ENCODE measurements around the gene BAIAP2. TPM values are rescaled to one million over a fixed set of nuclear protein-coding genes. Genes with fewer than 3 reads are reported as not detected.

BAIAP2 gene
- total and polyA plus RNA-seq, 2 experiments from 2014 or later: 27.1 to 49.7 TPM

DNA sequence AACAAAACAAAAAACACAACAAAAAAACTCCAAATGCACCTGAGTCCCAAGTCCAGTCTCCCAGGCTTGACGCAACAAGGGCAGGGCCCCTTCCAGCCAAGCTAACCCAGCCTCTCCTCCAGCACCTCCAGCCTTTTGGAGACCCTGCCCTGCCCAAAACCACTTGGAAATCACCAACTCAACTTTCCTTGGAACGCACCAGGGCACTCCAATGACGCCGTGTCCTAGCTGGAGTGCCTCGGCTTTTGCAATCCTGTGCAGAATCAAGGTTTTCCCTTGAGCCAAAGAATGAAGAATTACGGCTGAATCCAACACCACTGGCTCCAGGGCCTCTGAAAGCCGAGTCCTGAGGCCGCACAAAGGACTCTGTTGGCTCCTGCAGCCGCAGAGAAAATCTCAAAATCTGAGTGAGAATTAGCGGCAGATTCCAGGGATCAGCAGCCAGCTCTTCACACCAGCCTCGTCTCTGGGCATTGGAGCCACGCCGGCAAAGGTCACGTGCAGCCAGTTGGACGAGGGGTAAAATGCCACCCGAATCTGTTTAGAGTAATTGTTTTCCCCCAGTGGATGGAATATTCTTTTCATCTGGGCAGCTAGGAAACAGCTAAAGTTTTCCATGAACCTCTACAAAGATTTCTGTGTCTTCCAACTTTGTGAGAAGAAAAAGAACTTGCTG lies 9.7 kb upstream of the BAIAP2 start:
- Histone ChIP-seq H3K27ac (no peak overlapping the region), H3K4me2 (no peak overlapping the region), H3K27me3 (no peaks in the 10 kb centered on the region), H3K4me1 (ENCODE audit: insufficient read depth) (peaks cover 18% of the 10 kb centered on the region), H3K4me3 (no peak overlapping the region), H3K36me3 (replicated peaks; ENCODE audit: insufficient read depth, low read depth) (no peaks in the 10 kb centered on the region), H3K79me2 (no peaks in the 10 kb centered on the region), H2AFZ (no peak overlapping the region), H4K20me1 (ENCODE audit: insufficient read depth, poor library complexity, severe bottlenecking) (no peaks in the 10 kb centered on the region), H3K9me3 (ENCODE audit: low read depth) (no peaks in the 10 kb centered on the region), H3K9me2 (replicated peaks; ENCODE audit: insufficient read depth) (no peaks in the 10 kb centered on the region)
- no peak for TF ChIP-seq EZH2phosphoT487 (IDR thresholded peaks at IDR 0.05; ENCODE audit: low read depth, severe bottlenecking, unreplicated experiment)
- TF ChIP-seq, protein P1, sequence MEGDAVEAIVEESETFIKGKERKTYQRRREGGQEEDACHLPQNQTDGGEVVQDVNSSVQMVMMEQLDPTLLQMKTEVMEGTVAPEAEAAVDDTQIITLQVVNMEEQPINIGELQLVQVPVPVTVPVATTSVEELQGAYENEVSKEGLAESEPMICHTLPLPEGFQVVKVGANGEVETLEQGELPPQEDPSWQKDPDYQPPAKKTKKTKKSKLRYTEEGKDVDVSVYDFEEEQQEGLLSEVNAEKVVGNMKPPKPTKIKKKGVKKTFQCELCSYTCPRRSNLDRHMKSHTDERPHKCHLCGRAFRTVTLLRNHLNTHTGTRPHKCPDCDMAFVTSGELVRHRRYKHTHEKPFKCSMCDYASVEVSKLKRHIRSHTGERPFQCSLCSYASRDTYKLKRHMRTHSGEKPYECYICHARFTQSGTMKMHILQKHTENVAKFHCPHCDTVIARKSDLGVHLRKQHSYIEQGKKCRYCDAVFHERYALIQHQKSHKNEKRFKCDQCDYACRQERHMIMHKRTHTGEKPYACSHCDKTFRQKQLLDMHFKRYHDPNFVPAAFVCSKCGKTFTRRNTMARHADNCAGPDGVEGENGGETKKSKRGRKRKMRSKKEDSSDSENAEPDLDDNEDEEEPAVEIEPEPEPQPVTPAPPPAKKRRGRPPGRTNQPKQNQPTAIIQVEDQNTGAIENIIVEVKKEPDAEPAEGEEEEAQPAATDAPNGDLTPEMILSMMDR (IDR thresholded peaks at IDR 0.05; ENCODE audit: poor library complexity): no peak
- no peak for TF ChIP-seq EZH2 (IDR thresholded peaks at IDR 0.05; ENCODE audit: borderline replicate concordance)
- peak; percentile 4 for DNase-seq (ENCODE audit: low spot score)
- 83% methylated on average over 16 of the region's 16 CpGs for WGBS (ENCODE audit: low lambda C conversion rate, missing lambda C conversion rate)

DNA sequence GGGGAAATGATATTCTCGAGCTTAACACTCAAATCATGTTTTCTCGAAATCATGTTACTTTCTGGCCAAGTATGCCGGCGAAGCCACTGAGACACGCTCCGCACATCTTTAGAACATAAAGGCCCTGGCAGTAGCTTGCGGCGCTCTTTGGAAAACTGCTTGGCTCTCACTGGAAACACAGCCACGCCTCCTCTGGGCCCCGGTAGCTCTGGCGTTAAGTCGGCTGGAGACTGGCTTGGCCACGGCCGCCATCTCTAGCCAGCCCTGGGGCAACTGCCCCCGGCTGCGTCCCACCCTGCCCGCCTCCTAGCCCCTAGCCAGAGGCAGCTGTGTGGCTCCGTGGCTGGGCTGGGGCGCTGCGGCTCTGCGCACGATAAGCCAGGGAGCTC lies 9.2 kb upstream of the BAIAP2 start:
- Histone ChIP-seq H3K79me2 (no peaks in the 10 kb centered on the region), H3K9me2 (replicated peaks; ENCODE audit: insufficient read depth) (no peaks in the 10 kb centered on the region), H3K4me1 (ENCODE audit: insufficient read depth) (peaks cover 18% of the 10 kb centered on the region), H3K27me3 (no peaks in the 10 kb centered on the region), H3K27ac (no peak overlapping the region), H3K4me2 (no peak overlapping the region), H3K9me3 (ENCODE audit: low read depth) (no peaks in the 10 kb centered on the region), H4K20me1 (ENCODE audit: insufficient read depth, poor library complexity, severe bottlenecking) (no peaks in the 10 kb centered on the region), H2AFZ (no peak overlapping the region), H3K4me3 (no peak overlapping the region), H3K36me3 (replicated peaks; ENCODE audit: insufficient read depth, low read depth) (no peaks in the 10 kb centered on the region)
- TF ChIP-seq, protein P1 (IDR thresholded peaks at IDR 0.05; ENCODE audit: poor library complexity): no peak
- TF ChIP-seq EZH2phosphoT487 (IDR thresholded peaks at IDR 0.05; ENCODE audit: low read depth, severe bottlenecking, unreplicated experiment) (no peak), EZH2 (IDR thresholded peaks at IDR 0.05; ENCODE audit: borderline replicate concordance) (no peak)
- WGBS (ENCODE audit: low lambda C conversion rate, missing lambda C conversion rate): 92% methylated on average over 22 of the region's 22 CpGs
- DNase-seq (ENCODE audit: low spot score): no peak

DNA sequence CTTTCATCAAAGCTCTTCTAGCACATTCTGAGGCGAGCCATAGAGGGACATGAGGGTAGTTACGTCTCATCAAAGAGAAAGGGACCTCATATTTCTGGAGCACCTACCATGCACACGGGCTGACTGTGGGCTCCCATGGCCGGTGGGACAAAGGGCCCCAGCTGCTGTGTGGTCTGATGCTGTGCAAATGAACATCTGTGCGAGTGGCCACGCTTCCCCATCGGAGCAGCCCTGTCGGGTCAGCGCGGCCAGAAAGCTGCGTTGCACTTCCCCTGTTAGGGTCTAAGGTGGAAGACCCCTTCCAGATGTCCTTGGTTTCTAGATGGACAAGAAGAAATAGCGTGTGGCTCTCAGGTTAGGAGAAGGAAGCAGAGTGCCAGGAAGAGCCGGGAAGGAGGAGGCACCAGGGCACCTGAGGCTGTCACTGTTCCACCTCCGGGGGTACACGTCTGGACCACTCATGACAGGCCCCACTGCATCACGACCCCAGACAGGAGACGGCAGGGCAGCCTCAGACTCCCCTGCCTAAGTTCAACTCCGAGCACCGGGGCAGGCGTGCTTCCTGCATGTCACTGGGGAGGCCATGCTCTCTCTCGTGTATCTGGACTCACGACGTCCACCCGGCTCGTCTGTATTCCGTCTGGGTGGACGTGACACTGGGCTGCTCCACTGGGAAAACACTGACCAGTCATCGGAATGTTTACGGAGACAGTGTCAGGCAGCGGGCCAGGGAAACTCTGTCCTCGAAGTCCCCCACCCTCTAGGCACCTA lies 8.5 kb upstream of the BAIAP2 start:
- 70% methylated on average over 31 of the region's 31 CpGs for WGBS (ENCODE audit: low lambda C conversion rate, missing lambda C conversion rate)
- H2AFZ ChIP-seq: no peak overlapping the region
- H3K4me1 ChIP-seq (ENCODE audit: insufficient read depth): peaks cover 16% of the 10 kb centered on the region
- peak; percentile 6 for DNase-seq (ENCODE audit: low spot score)
- TF ChIP-seq, protein P1 (IDR thresholded peaks at IDR 0.05; ENCODE audit: poor library complexity): no peak
- TF ChIP-seq EZH2phosphoT487 (IDR thresholded peaks at IDR 0.05; ENCODE audit: low read depth, severe bottlenecking, unreplicated experiment) (no peak), EZH2 (IDR thresholded peaks at IDR 0.05; ENCODE audit: borderline replicate concordance) (no peak)
- H3K9me2 ChIP-seq (replicated peaks; ENCODE audit: insufficient read depth): no peaks in the 10 kb centered on the region
- H4K20me1 ChIP-seq (ENCODE audit: insufficient read depth, poor library complexity, severe bottlenecking): no peaks in the 10 kb centered on the region
- no peaks in the 10 kb centered on the region for H3K27me3 ChIP-seq
- no peak overlapping the region for H3K4me2 ChIP-seq
- no peak overlapping the region for H3K4me3 ChIP-seq
- no peaks in the 10 kb centered on the region for H3K36me3 ChIP-seq (replicated peaks; ENCODE audit: insufficient read depth, low read depth)
- H3K9me3 ChIP-seq (ENCODE audit: low read depth): no peaks in the 10 kb centered on the region
- no peak overlapping the region for H3K27ac ChIP-seq
- H3K79me2 ChIP-seq: no peaks in the 10 kb centered on the region

Measured in hepatocyte (in vitro differentiated cells).